Right lobe of liver (tissue), 6 donors: ENCODE measurements around the gene ZNF319. TPM values are rescaled to one million over a fixed set of nuclear protein-coding genes. Genes with fewer than 3 reads are reported as not detected.

ENCODE experiments used
- ATAC-seq, 4 donors: fragments of 200-7000 bp; cut with Tn5 transposase; one replicate each; pipeline ENCODE4 v1.9.1; 2020; ENCODE audit warnings: mild to moderate bottlenecking in 4 of 4, moderate library complexity in 4 of 4
- DNase-seq, 3 donors: peaks; one replicate each; pipeline ENCODE4 v3.0.0-alpha.2; 2020
- H3K27ac ChIP-seq, 3 donors: fragments of 200-600 bp; one replicate each; pipeline ENCODE4 v1.8.0; 2022
- H3K27me3 ChIP-seq, 2 donors: fragments of 200-600 bp; one replicate each; pipeline ENCODE4 v1.8.0; 2022
- H3K36me3 ChIP-seq, 4 donors: fragments of 200-600 bp; sonication (generic) in 1 of 4; one replicate each; pipeline versions ENCODE4 v1.5.1 to v1.8.0; 2017 to 2022; ENCODE audit warnings: control low read depth in 1 of 4
- H3K4me1 ChIP-seq, 4 donors: fragments of 200-600 bp; sonication (generic) in 1 of 4; one replicate each; pipeline versions ENCODE4 v1.5.1 to v1.8.0; 2017 to 2022; ENCODE audit warnings: control low read depth in 1 of 4
- H3K4me3 ChIP-seq, 3 donors: fragments of 200-600 bp; one replicate each; pipeline ENCODE4 v1.8.0; 2022
- H3K9me3 ChIP-seq, 4 donors: fragments of 200-600 bp; sonication (generic) in 1 of 4; one replicate each; pipeline versions ENCODE4 v1.5.1 to v1.8.0; 2017 to 2022; ENCODE audit warnings: control low read depth in 1 of 4
- CTCF ChIP-seq, 4 donors: fragments of 200-600 bp in 3 of 4; fragments of 450-650 bp in 1 of 4; IDR thresholded peaks; one replicate each; pipeline versions ENCODE4 v1.5.1 to v1.8.0; 2016 to 2022; ENCODE audit warnings: antibody characterized with exemption in 4 of 4, mild to moderate bottlenecking in 2 of 4
- POLR2A ChIP-seq: fragments of 450-650 bp; IDR thresholded peaks from one replicate; pipeline ENCODE4 v1.6.1; 2017; ENCODE audit warnings: antibody characterized with exemption, mild to moderate bottlenecking
- WGBS: methylation state at CpG from one replicate; pipeline ENCODE4 v1.1.6; 2018; ENCODE audit warnings: low coverage, low lambda C conversion rate; ENCODE audit not compliant: insufficient coverage; ENCODE audit errors: missing lambda C conversion rate; 5-methylcytosine and 5-hydroxymethylcytosine counted together
- intact Hi-C, 2 donors: fragments of 100-400 bp; cut with DNase I; formaldehyde crosslinking; loops; one replicate each; pipeline versions ENCODE4 v1.11.2 to v1.14.1; 2022
- total RNA-seq, 6 experiments: library from RNA; depleted of rRNA in 2 of 6; stranded (reverse); fragments of >200 nt in 2 of 6; fragmentation: NEBNext Ultra II Directional in 3 of 6; extraction: Animal tissue kit (Norgen Biotek cat#: 25700) in 3 of 6; gene quantifications; one replicate each; pipeline versions ENCODE4 v1.1.0 to v1.2.4, GENCODE V29; 2016 to 2023
- donor health status: DM: no; HTN: yes; CAD: no.
- donor health status: DM: no; HTN: no; CAD: no.
- donor health status: DM: no; HTN: no; CAD: no.
- donor health status: DM: no; HTN: yes; CAD: no.
- donor health status: DM: no; HTN: yes; CAD: no.

The ZNF319 gene
- total RNA-seq, 6 experiments from 2014 or later: 2.5 to 4.9 (median 3.4) TPM

- no peaks in the 10 kb centered on the region for H3K27me3 ChIP-seq
- TF ChIP-seq CTCF (IDR thresholded peaks at IDR 0.05): peak; percentile 57 to 97 (median 68)
- peak; percentile 85 for TF ChIP-seq POLR2A
- H3K27ac ChIP-seq: peak within 1 kb of the TSS; percentile 78 to 85 (median 83)
- peak; percentile 93 to 94 (median 93) for DNase-seq
- peak within 1 kb of the TSS; percentile 74 to 86 (median 85) for H3K4me3 ChIP-seq
- WGBS: 0% methylated on average over 24 of the region's 81 CpGs
- intact Hi-C loops: no loop called here
- H3K4me1 ChIP-seq: peaks cover 0 to 13% (median 5%) of the 10 kb centered on the region in 4 donors
- H3K9me3 ChIP-seq: no peaks in the 10 kb centered on the region
- H3K36me3 ChIP-seq: peaks cover 0 to 20% (median 0%) of the 10 kb centered on the region in 4 donors
- ATAC-seq: peak; percentile 89 to 94 (median 91)
Measured at GRCh38 chr16:58000706-58001676, 519 bp upstream of the ZNF319 start, which contains the start of gene USB1. Gene USB1 (plus strand): TSS chr16:58001407. CDS start chr16:58001484, 77 bp downstream.

DNA sequence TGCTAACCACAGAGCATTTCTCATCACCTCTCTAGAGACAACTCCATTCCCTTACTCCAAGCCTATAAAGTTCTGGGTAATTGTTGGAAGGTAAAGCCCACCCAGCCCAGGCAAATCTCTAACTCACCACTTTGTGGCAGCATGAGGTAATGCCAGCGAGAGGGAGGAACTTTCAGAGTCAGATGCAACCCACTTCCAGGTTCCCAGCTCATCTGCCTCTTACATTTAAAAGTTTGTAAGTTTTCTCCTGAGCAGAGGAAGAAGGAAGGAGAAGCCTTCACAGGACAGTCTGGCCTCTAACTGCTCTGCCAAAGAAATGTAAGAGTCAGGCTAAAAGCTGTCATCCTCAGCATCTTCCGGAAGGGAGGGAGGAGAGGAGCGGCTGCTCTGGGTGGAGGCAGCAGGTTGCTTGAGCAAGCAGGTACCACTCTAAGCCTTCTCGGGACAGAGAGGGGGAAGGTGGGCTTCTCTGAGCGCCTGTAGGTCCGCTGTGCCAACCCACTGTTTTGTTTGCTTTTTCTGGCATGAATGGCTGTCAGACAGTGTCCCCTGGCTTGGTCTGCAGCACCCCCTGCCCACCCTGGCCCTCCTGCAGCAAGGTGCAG lies 1.0 kb downstream of the ZNF319 start:
- peak overlapping the region; percentile 57 to 86 (median 85) for H3K4me3 ChIP-seq
- H3K27me3 ChIP-seq: no peaks in the 10 kb centered on the region
- no peak for TF ChIP-seq POLR2A
- peak in 1 of 4 donors; percentile 16 for TF ChIP-seq CTCF (IDR thresholded peaks at IDR 0.05)
- peaks cover 0 to 20% (median 0%) of the 10 kb centered on the region in 4 donors for H3K36me3 ChIP-seq
- no peaks in the 10 kb centered on the region for H3K9me3 ChIP-seq
- ATAC-seq: no peak
- 7% methylated on average over 6 of the region's 6 CpGs for WGBS
- H3K27ac ChIP-seq: peak overlapping the region in 2 of 3 donors; percentile 69 to 85
- intact Hi-C loops: loop anchor here (5.0 kb wide), 2 partner anchors 92 to 97 kb away; no protein-coding TSS in a partner anchor
- DNase-seq: peak in 1 of 3 donors; percentile 7
- peaks cover 0 to 13% (median 2%) of the 10 kb centered on the region in 4 donors for H3K4me1 ChIP-seq

- Histone ChIP-seq H3K9me3 (no peaks in the 10 kb centered on the region), H3K4me3 (no peak overlapping the region), H3K36me3 (peaks cover 0 to 20% (median 0%) of the 10 kb centered on the region in 4 donors), H3K27me3 (no peaks in the 10 kb centered on the region), H3K27ac (no peak overlapping the region), H3K4me1 (peaks cover 0 to 13% (median 2%) of the 10 kb centered on the region in 4 donors)
- WGBS: 66% methylated on average over 3 of the region's 3 CpGs
- intact Hi-C loops: loop anchor here (5.0 kb wide), 2 partner anchors 92 to 97 kb away; no protein-coding TSS in a partner anchor
- ATAC-seq (no peak), DNase-seq (peak in 2 of 3 donors; percentile 10 to 41)
- TF ChIP-seq POLR2A: no peak
- TF ChIP-seq CTCF (IDR thresholded peaks at IDR 0.05): no peak
Measured at GRCh38 chr16:57998992-57999365, 1.5 kb downstream of the ZNF319 start.

DNA sequence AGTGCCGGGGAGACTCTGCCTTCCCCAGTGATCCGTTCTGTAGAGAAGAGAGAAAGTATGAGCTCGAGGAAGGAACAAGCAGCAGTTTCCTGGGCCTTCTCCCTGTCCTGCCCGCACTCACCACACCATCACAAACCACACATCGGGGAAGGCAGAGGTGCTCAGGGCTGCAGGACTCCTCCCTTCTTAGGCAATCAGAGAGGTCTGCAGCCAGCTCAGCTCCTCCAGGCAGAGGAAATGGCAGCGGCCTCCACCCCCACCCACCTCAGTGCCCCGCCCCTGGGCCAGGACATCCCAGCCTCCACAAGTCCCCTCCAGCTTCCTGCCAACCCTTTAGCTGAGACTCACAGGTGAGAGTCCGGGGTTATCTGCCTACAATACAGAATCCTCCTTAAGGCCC lies 2.0 kb downstream of the ZNF319 start:
- peaks cover 0 to 20% (median 0%) of the 10 kb centered on the region in 4 donors for H3K36me3 ChIP-seq
- no peak overlapping the region for H3K27ac ChIP-seq
- intact Hi-C loops: loop anchor here (5.0 kb wide), 2 partner anchors 91 to 96 kb away; no protein-coding TSS in a partner anchor
- H3K27me3 ChIP-seq: no peaks in the 10 kb centered on the region
- DNase-seq (peak in 2 of 3 donors; percentile 39 to 64), ATAC-seq (no peak)
- 67% methylated on average over 1 of the region's 8 CpGs for WGBS
- TF ChIP-seq POLR2A (no peak), CTCF (IDR thresholded peaks at IDR 0.05) (no peak)
- no peak overlapping the region for H3K4me3 ChIP-seq
- no peaks in the 10 kb centered on the region for H3K9me3 ChIP-seq
- peaks cover 0 to 13% (median 2%) of the 10 kb centered on the region in 4 donors for H3K4me1 ChIP-seq
